NT2/D1 (cell line): Measurements from ENCODE around the gene ELAPOR1.

Experiments used
- SUZ12 ChIP-seq: IDR thresholded peaks from 2 replicates; pipeline ENCODE4 v1.6.1; 2011; ENCODE audit not compliant: insufficient read length, insufficient read depth; ENCODE audit errors: extremely low read depth
- YY1 ChIP-seq: IDR thresholded peaks from 2 replicates; pipeline ENCODE4 v1.6.1; 2011; ENCODE audit not compliant: insufficient read length, insufficient read depth
- ZNF274 ChIP-seq: IDR thresholded peaks from 2 replicates; pipeline ENCODE4 v1.6.1; 2011; ENCODE audit warnings: mild to moderate bottlenecking, low read depth, low read length

GRCh38 chr1:109105881-109106280 lies 8.0 kb upstream of the ELAPOR1 start:
- TF ChIP-seq SUZ12: no peak
- TF ChIP-seq ZNF274: no peak
- TF ChIP-seq YY1: no peak
